Gastroesophageal sphincter (tissue), 3 donors: ENCODE measurements around the gene MAML2.

Source experiments
- EP300 ChIP-seq: sonication (generic); formaldehyde crosslinking; IDR thresholded peaks from one replicate; pipeline ENCODE4 v1.6.1; 2017; ENCODE audit warnings: antibody characterized with exemption, mild to moderate bottlenecking
- TF ChIP-seq, protein P1 (sequence below), 4 experiments: fragments of 200-600 bp in 2 of 4; fragments of 450-650 bp in 2 of 4; sonication (generic) in 1 of 4; IDR thresholded peaks; one replicate each; pipeline ENCODE4 v1.5.1; 2017 to 2019; ENCODE audit warnings: antibody characterized with exemption in 4 of 4, mild to moderate bottlenecking in 2 of 4, moderate library complexity in 2 of 4

- TF ChIP-seq, protein P1, sequence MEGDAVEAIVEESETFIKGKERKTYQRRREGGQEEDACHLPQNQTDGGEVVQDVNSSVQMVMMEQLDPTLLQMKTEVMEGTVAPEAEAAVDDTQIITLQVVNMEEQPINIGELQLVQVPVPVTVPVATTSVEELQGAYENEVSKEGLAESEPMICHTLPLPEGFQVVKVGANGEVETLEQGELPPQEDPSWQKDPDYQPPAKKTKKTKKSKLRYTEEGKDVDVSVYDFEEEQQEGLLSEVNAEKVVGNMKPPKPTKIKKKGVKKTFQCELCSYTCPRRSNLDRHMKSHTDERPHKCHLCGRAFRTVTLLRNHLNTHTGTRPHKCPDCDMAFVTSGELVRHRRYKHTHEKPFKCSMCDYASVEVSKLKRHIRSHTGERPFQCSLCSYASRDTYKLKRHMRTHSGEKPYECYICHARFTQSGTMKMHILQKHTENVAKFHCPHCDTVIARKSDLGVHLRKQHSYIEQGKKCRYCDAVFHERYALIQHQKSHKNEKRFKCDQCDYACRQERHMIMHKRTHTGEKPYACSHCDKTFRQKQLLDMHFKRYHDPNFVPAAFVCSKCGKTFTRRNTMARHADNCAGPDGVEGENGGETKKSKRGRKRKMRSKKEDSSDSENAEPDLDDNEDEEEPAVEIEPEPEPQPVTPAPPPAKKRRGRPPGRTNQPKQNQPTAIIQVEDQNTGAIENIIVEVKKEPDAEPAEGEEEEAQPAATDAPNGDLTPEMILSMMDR (IDR thresholded peaks at IDR 0.05) = no peak
- no peak for TF ChIP-seq EP300
These were observed 131.6 kb downstream of the MAML2 start for GRCh38 chr11:96211436-96211835.
